Measurements from ENCODE around the gene FANCC.

Gene FANCC

DNA sequence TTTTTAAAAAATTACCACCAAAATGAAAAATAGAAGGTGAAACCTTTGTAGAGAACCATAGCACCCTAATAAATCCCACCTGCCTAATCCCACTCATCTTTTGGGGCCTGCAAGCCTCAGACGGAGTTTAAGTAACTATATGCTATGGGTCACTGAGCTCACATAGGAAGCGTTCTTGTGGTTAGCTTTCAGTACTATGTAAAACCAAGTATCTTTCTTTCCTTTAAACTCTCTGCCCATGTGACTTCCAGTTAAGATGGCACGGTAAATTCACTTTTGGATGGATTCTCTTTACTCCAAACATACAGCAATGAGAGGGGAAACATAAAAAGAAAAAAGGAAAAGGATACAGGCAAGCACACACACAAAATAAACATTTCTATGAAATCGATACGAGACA is 50.9 kb downstream of the FANCC start:
- TF ChIP-seq ZFX (IDR thresholded peaks at IDR 0.05) = no peak
- TF ChIP-seq, protein P1, sequence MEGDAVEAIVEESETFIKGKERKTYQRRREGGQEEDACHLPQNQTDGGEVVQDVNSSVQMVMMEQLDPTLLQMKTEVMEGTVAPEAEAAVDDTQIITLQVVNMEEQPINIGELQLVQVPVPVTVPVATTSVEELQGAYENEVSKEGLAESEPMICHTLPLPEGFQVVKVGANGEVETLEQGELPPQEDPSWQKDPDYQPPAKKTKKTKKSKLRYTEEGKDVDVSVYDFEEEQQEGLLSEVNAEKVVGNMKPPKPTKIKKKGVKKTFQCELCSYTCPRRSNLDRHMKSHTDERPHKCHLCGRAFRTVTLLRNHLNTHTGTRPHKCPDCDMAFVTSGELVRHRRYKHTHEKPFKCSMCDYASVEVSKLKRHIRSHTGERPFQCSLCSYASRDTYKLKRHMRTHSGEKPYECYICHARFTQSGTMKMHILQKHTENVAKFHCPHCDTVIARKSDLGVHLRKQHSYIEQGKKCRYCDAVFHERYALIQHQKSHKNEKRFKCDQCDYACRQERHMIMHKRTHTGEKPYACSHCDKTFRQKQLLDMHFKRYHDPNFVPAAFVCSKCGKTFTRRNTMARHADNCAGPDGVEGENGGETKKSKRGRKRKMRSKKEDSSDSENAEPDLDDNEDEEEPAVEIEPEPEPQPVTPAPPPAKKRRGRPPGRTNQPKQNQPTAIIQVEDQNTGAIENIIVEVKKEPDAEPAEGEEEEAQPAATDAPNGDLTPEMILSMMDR (conservative IDR thresholded peaks at IDR 0.05) = no peak
- no peak overlapping the region for H3K27ac ChIP-seq

DNA sequence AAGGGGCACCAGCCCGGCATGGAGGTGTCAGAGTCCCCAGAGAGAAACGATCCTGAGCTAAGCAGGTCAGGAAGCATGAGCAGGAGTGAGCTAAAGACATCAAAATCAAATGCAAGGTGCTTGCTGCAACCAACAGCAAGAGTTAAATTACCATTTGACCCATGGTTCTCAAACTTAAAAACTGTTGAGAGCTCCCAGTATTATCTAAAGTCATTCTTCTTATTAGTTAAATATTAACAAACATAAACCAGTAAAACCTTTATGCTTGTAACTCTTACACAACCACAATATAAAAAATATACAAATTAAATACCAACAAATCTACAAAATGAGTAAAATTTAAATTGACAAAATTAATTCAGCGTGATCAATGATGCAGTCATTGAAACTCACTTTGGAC is 51.5 kb downstream of the FANCC start:
- no peak overlapping the region for H3K27ac ChIP-seq
- TF ChIP-seq ZFX (IDR thresholded peaks at IDR 0.05) = no peak
- TF ChIP-seq, protein P1 (conservative IDR thresholded peaks at IDR 0.05) = no peak

DNA sequence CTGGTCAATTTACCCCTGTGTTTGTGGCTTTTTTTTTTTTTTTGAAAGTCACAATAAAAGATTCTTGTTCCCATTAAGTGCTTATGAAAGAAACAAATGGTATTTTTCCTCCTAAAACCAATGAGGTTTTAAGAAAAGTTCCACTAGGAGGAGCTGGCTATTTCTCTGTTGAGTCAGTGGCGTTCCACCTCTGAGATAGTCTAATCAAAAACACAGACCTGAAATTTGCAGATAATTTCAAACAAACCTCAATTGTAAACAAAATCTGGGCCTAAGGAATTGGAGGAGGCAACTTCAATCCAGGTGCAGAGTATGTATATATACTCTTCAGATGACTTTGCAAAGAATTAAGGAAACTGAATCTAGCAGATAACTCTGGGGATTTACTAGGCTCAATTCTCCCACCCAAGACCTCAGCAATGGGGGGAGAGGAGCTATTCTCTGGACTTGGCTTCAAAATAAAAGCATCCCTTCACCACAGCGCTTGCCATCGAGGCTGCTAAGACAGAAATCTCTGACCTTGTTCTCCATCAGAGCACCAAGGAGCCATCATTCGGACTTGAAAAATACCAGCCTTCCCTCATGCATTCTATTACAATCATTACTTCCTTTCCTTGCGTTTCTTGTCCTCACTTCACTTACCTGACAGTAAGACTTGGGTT is 52.4 kb downstream of the FANCC start:
- no peak overlapping the region for H3K27ac ChIP-seq
- TF ChIP-seq, protein P1 (conservative IDR thresholded peaks at IDR 0.05) = peak; percentile 42
- TF ChIP-seq ZFX (IDR thresholded peaks at IDR 0.05) = no peak

DNA sequence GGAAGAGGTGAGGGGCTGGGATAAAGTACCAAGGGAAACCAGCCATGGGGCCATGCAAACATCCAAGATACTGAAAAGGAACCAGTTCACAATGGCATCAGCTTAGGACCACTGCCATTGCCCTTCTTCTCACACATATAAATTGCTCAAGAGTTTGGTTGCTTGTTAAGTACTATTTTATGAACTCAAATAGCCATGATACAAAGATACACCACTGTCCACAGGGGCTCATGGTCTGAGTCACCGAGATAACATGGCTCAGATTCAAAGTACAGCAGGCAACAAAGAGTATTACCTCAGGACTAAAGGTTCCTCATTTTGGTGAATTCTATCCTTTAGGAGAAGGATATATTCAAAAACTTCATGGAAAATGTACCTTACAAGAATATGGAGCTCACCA is 55.6 kb downstream of the FANCC start:
- TF ChIP-seq, protein P1 (conservative IDR thresholded peaks at IDR 0.05) = no peak
- no peak for TF ChIP-seq ZFX (IDR thresholded peaks at IDR 0.05)
- H3K27ac ChIP-seq = no peak overlapping the region

DNA sequence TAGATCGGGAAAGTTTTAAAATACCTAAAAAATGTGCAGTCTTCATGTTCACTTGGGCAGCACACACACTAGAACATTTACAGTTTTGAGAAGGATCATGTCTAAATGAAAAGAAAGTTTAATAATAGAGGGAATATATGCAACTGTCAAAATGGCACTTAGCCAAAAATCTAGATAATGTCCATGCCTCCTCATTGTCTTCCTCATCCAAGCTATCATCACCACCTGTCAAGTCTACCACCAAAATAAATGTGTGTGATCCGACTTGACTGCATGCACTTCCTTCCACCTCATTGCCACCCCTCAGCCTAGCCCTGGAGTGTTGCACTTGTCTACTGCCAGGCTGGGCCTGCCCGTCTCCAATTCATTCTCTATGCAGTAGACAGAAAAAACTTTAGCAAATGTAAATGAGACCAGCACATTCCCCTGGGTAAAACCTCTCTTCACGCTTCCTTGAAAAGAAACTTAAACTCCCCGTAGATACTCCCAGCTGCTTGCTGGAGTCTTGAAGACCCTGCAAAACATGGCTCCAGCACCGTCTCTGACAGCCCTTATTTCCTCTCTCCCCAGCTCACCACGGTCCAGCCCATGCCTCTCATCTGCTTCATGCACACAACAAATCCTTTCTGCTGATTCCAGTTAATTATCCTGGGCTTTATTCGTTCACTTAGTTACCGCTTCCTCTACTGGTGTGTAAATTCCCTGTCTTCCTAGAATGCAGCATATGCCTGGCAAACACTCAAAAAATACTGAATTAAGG is 66.9 kb downstream of the FANCC start:
- TF ChIP-seq, protein P1 (conservative IDR thresholded peaks at IDR 0.05) = no peak
- no peak overlapping the region for H3K27ac ChIP-seq

DNA sequence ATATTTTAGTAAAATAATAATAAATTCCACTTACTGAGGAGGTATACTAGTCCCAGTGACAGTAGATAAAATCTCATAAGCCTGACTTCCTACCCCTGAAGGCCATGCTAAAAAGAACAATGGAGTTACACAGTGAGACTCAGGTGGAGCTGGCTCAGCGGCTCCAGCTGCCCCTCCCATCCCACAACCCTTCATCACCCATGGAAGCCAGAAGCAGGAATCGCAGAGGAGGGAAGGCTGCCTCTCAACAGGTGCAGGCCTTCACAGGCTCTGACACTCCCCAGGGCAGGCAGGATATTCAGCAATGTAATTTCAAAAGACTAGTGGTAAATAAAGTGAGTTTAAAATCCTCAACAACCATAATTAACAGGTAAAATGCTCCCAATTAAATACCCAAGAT is 67.5 kb downstream of the FANCC start:
- no peak for TF ChIP-seq ZFX (IDR thresholded peaks at IDR 0.05)
- TF ChIP-seq, protein P1 (conservative IDR thresholded peaks at IDR 0.05) = no peak
- no peak overlapping the region for H3K27ac ChIP-seq

DNA sequence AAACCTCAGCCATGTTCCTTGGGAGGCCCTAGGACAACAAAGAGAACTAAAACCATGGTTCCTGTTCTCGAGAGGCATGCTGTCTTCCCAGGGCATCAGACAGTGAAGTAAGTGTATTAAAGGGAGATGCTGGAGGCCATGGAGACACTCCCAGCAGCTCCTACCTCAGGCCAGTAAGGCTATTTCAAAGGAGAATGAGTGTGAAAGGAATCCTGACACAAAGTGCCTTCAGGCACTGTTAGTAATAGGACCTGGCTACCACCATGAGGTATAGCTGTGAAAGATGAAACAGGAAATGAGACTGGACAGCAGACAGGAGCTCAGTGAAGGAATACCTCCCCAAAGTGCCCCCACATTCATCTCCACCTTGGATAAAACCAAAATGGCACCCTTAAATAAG is 71.0 kb downstream of the FANCC start:
- TF ChIP-seq ZFX (IDR thresholded peaks at IDR 0.05) = no peak
- TF ChIP-seq, protein P1 (conservative IDR thresholded peaks at IDR 0.05) = no peak
- no peak overlapping the region for H3K27ac ChIP-seq

Data from C4-2B (cell line).